Measurements from ENCODE around the gene HOXD10. TPM values are rescaled to one million over a fixed set of nuclear protein-coding genes. Genes with fewer than 3 reads are reported as not detected.
A peak's percentile ranks its signal among the peaks of the same experiment; 100 is the strongest.

The HOXD10 gene
- total RNA-seq, 4 donors from 2014 or later, result 0.31 to 0.67 (median 0.52) TPM; not detected in 1

DNA sequence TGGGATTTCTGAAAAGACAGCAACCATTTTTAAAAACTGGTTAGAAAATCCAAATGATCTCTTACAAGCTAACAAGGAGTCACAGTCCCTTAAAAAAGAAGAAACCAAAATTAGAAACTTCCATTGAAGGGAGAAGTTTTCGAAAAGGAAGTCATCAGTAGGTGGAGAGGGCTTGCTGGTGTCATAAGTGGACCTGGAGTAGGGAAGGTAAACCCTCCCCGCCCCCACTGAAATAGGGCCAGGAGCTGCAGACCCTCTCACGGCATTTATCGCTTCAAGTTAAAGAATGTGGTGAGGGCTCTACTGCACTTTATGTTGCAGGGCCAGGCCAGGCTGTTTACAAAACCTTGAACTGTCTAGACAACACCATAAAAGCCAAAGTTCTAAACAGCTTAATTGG, 6.6 kb upstream of the HOXD10 start:
- Histone ChIP-seq H3K4me1 (peaks cover 0 to 43% (median 20%) of the 10 kb centered on the region in 3 donors), H3K27me3 (peaks cover 99% of the 10 kb centered on the region), H3K36me3 (no peaks in the 10 kb centered on the region), H3K27ac (no peak overlapping the region), H3K4me3 (no peak overlapping the region), H3K9me3 (no peaks in the 10 kb centered on the region)
- ATAC-seq, result no peak
- 8 to 13% methylated on average over 2 to 4 of the region's 4 CpGs for WGBS, 2 donors (ENCODE audit: low coverage in 1 of 2)
- TF ChIP-seq EP300 (IDR thresholded peaks at IDR 0.05) (no peak), POLR2AphosphoS5 (IDR thresholded peaks at IDR 0.05) (no peak), POLR2A (IDR thresholded peaks at IDR 0.05) (no peak)
- TF ChIP-seq, protein P1, sequence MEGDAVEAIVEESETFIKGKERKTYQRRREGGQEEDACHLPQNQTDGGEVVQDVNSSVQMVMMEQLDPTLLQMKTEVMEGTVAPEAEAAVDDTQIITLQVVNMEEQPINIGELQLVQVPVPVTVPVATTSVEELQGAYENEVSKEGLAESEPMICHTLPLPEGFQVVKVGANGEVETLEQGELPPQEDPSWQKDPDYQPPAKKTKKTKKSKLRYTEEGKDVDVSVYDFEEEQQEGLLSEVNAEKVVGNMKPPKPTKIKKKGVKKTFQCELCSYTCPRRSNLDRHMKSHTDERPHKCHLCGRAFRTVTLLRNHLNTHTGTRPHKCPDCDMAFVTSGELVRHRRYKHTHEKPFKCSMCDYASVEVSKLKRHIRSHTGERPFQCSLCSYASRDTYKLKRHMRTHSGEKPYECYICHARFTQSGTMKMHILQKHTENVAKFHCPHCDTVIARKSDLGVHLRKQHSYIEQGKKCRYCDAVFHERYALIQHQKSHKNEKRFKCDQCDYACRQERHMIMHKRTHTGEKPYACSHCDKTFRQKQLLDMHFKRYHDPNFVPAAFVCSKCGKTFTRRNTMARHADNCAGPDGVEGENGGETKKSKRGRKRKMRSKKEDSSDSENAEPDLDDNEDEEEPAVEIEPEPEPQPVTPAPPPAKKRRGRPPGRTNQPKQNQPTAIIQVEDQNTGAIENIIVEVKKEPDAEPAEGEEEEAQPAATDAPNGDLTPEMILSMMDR (IDR thresholded peaks at IDR 0.05), result no peak

DNA sequence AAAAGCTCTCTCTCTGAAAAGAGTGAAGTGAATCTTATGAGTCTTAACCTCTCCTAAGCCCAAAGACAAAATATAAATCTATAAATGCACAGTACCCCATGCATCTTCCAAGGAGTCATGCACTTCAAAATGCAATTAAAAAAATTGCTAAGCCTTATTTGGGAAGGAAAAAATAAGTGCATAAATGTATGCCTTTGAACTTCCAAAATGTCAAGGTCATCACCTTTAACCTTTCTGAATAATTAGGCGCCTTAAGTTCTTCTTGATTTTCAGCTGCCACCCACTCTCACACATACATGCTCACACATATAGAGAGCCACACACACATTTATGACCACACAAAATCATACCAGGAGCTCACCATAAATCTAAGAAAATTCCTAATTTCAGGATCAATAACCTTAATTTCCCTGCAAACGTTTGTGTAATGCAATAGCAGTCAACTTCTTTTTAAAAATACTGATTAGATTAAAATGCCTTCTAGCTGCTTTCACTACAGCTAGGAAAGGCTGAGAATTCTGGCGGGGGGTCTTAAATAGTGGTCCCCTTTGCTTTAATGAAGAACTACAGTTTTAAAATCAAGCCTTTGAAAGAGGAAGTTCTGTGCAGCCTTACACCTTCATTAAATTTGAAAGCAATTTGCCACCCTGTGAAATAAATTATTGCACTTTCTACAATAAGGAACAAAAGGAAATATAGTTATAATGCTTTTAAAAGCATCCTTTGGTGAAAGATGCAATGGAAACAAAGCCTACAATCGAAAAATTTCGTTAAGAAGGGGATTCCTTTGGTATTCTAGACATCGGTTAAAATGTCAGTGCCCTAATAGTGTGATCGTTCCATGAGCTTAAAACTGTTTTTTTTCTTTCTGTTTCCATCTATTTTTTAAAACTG, 5.9 kb upstream of the HOXD10 start:
- Histone ChIP-seq H3K4me1 (peaks cover 0 to 36% (median 20%) of the 10 kb centered on the region in 3 donors), H3K27me3 (peaks cover 99% of the 10 kb centered on the region), H3K4me3 (no peak overlapping the region)

DNA sequence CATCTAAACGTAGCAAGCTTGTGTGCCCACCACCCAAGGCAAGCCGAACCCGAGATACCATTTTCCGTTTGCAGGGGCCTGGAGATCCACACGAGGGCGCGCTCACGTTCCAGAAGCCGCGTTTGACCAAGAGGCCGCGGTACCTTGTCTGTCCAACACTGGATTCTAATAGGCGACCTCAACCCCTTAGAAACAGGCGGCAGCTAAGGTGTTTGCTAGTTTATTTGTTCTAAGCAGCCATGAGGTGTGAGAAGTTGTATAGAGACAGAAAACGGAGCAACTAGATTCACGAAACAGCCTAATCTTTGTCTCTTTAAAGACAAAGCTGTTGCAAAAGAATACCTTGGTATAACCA, 5.3 kb upstream of the HOXD10 start:
- no peaks in the 10 kb centered on the region for H3K36me3 ChIP-seq
- H3K27me3 ChIP-seq, result peaks cover 99% of the 10 kb centered on the region
- H3K4me1 ChIP-seq, result peaks cover 0 to 36% (median 20%) of the 10 kb centered on the region in 3 donors
- no peak for TF ChIP-seq EP300 (IDR thresholded peaks at IDR 0.05)
- TF ChIP-seq, protein P1 (IDR thresholded peaks at IDR 0.05), result peak in 1 of 4 experiments; percentile 57
- no peaks in the 10 kb centered on the region for H3K9me3 ChIP-seq
- ATAC-seq, result no peak
- 1 to 6% methylated on average over 11 to 16 of the region's 16 CpGs for WGBS, 2 donors (ENCODE audit: low coverage in 1 of 2)
- H3K4me3 ChIP-seq, result no peak overlapping the region
- H3K27ac ChIP-seq, result no peak overlapping the region

More for the DNA sequence above, 5.9 kb upstream of the HOXD10 start:
- 17 to 20% methylated on average over 7 of the region's 7 CpGs for WGBS, 2 donors (ENCODE audit: low coverage in 1 of 2)
- Histone ChIP-seq H3K9me3 (no peaks in the 10 kb centered on the region), H3K36me3 (no peaks in the 10 kb centered on the region), H3K27ac (no peak overlapping the region)
- ATAC-seq, result no peak
- TF ChIP-seq POLR2AphosphoS5 (IDR thresholded peaks at IDR 0.05), result no peak
- no peak for TF ChIP-seq POLR2A (IDR thresholded peaks at IDR 0.05)
- no peak for TF ChIP-seq EP300 (IDR thresholded peaks at IDR 0.05)
- TF ChIP-seq, protein P1 (IDR thresholded peaks at IDR 0.05), result no peak

DNA sequence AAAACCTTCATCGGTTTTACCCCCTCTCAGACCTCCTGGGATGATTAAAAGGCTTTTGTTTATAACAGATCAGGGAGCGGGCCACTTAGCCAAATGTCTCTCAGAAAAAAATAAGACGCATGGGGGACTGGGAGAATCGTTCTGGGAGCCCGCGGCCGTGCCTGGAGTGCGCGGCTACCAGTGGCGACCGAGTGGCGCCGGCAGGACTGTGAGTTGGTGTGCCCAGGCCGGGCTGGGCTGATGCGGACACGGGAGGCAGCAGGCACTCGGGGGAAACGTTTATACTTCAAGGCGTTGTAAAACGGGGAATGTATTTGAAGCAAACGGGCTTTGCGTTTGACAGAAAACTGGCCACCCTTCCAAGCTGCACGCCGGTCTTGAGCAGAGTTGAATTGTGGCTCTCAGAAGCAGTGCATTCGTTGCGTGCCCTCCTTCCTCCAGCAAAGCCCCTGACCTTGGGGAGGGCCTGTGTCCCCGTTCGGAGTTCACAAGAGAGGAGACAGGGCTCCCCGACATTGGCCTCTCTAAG, 4.7 kb upstream of the HOXD10 start:
- TF ChIP-seq POLR2A (IDR thresholded peaks at IDR 0.05) (no peak), EP300 (IDR thresholded peaks at IDR 0.05) (no peak), POLR2AphosphoS5 (IDR thresholded peaks at IDR 0.05) (no peak)
- TF ChIP-seq, protein P1 (IDR thresholded peaks at IDR 0.05), result no peak
- Histone ChIP-seq H3K9me3 (no peaks in the 10 kb centered on the region), H3K27me3 (peaks cover 99% of the 10 kb centered on the region), H3K36me3 (no peaks in the 10 kb centered on the region), H3K4me3 (no peak overlapping the region), H3K4me1 (peaks cover 0 to 32% (median 15%) of the 10 kb centered on the region in 3 donors), H3K27ac (no peak overlapping the region)
- no peak for ATAC-seq
- 0 to 6% methylated on average over 5 to 10 of the region's 29 CpGs for WGBS, 2 donors (ENCODE audit: low coverage in 1 of 2)

Data from gastroesophageal sphincter (tissue), 4 donors.